ENCODE data around the gene NF2. TPM values are rescaled to one million over a fixed set of nuclear protein-coding genes. Genes with fewer than 3 reads are reported as not detected.

Gene NF2
- total and polyA plus RNA-seq, 10 of the 15 experiments (the other 5 are each of a cell fraction or from before 2014, with no cell fraction given), result 2.2 to 49.8 (median 22.5) TPM

DNA sequence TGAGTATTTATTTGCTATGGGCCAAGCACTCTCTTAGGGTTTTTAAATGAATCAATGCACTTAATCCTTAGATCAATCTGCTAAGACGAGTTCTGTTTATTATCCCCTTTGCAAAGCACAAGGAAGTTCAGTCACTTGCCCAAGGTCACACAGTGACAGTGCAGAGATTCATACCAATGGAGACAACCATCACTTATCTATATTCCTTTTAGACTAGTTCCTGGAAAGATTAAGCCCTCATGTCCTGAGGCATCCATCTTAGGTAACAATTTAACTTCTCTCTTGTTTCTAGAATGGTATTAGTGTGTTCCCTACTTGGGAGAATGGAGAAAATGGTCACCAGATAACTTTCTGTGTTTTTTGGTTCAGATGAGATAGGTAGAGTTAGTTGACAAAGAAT is 28.3 kb downstream of the NF2 start:
- DNase-seq (ENCODE audit: low read depth, low spot score) (no peak), FAIRE-seq (no peak), ATAC-seq (no peak)
- Histone ChIP-seq H3K9ac (ENCODE audit: control insufficient read depth, insufficient read depth, low read length) (no peak overlapping the region), H3K27ac (ENCODE audit: control insufficient read depth, insufficient read depth) (no peak overlapping the region), H3K36me3 (ENCODE audit: control insufficient read depth in 2 of 2, insufficient read depth in 2 of 2, low read length in 1 of 2) (no peaks in the 10 kb centered on the region; a peak in 1 of 4 replicates), H3K27me3 (replicated peaks in 1 of 2; ENCODE audit: control insufficient read depth in 2 of 2, insufficient read depth in 2 of 2, low read length in 1 of 2) (no peaks in the 10 kb centered on the region), H3K4me1 (ENCODE audit: control insufficient read depth, insufficient read depth, low read length) (no peaks in the 10 kb centered on the region), H3K4me2 (ENCODE audit: control insufficient read depth, insufficient read depth) (no peak overlapping the region), H2AFZ (ENCODE audit: control insufficient read depth, low read depth, low read length) (no peak overlapping the region), H3K9me3 (replicated peaks; ENCODE audit: control insufficient read depth, insufficient read depth, low read length) (no peaks in the 10 kb centered on the region), H3K79me2 (ENCODE audit: control insufficient read depth, insufficient read depth, low read length) (peaks cover 1% of the 10 kb centered on the region; the same call in 1 of the 2 replicates), H4K20me1 (ENCODE audit: control insufficient read depth, insufficient read depth) (no peaks in the 10 kb centered on the region), H3K4me3 (no peak overlapping the region)
- BruUV-seq (replicated peaks), result no TSS peak
- WGBS (ENCODE audit: insufficient coverage, insufficient replicate concordance, low lambda C conversion rate, missing lambda C conversion rate), result 96% methylated on average over 1 of the region's 1 CpG
- in situ Hi-C loops (cut with MboI), result no loop called here
- ChIA-PET POLR2A (no interaction called here), RAD21 (ENCODE audit: unreplicated experiment) (no interaction called here), SMC1A (ENCODE audit: uncharacterized antibody, unreplicated experiment) (no interaction called here), CTCF (interaction anchor here (1.1 to 1.9 kb wide), 2 partner anchors 15 to 457 kb away, joined by 3 to 7 read pairs; no protein-coding TSS in a partner anchor)
- intact Hi-C loops (cut with micrococcal nuclease; ENCODE audit: unreplicated experiment), result no loop called here
- TF ChIP-seq KLF5 (IDR thresholded peaks at IDR 0.05; ENCODE audit: partially characterized antibody) (no peak), IRF4 (IDR thresholded peaks at IDR 0.05; ENCODE audit: low read depth, low read length) (no peak), FOS (IDR thresholded peaks at IDR 0.05; ENCODE audit: borderline replicate concordance, extremely low read depth, insufficient read length) (no peak), ZBED1 (IDR thresholded peaks at IDR 0.05; ENCODE audit: borderline replicate concordance) (no peak), NR2C2 (IDR thresholded peaks at IDR 0.05; ENCODE audit: borderline replicate concordance, control insufficient read depth, insufficient read length, low read depth) (no peak)
- TF ChIP-seq, protein P1, sequence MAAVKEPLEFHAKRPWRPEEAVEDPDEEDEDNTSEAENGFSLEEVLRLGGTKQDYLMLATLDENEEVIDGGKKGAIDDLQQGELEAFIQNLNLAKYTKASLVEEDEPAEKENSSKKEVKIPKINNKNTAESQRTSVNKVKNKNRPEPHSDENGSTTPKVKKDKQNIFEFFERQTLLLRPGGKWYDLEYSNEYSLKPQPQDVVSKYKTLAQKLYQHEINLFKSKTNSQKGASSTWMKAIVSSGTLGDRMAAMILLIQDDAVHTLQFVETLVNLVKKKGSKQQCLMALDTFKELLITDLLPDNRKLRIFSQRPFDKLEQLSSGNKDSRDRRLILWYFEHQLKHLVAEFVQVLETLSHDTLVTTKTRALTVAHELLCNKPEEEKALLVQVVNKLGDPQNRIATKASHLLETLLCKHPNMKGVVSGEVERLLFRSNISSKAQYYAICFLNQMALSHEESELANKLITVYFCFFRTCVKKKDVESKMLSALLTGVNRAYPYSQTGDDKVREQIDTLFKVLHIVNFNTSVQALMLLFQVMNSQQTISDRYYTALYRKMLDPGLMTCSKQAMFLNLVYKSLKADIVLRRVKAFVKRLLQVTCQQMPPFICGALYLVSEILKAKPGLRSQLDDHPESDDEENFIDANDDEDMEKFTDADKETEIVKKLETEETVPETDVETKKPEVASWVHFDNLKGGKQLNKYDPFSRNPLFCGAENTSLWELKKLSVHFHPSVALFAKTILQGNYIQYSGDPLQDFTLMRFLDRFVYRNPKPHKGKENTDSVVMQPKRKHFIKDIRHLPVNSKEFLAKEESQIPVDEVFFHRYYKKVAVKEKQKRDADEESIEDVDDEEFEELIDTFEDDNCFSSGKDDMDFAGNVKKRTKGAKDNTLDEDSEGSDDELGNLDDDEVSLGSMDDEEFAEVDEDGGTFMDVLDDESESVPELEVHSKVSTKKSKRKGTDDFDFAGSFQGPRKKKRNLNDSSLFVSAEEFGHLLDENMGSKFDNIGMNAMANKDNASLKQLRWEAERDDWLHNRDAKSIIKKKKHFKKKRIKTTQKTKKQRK (IDR thresholded peaks at IDR 0.05; ENCODE audit: low read depth, low read length), result no peak
- TF ChIP-seq, protein P2, sequence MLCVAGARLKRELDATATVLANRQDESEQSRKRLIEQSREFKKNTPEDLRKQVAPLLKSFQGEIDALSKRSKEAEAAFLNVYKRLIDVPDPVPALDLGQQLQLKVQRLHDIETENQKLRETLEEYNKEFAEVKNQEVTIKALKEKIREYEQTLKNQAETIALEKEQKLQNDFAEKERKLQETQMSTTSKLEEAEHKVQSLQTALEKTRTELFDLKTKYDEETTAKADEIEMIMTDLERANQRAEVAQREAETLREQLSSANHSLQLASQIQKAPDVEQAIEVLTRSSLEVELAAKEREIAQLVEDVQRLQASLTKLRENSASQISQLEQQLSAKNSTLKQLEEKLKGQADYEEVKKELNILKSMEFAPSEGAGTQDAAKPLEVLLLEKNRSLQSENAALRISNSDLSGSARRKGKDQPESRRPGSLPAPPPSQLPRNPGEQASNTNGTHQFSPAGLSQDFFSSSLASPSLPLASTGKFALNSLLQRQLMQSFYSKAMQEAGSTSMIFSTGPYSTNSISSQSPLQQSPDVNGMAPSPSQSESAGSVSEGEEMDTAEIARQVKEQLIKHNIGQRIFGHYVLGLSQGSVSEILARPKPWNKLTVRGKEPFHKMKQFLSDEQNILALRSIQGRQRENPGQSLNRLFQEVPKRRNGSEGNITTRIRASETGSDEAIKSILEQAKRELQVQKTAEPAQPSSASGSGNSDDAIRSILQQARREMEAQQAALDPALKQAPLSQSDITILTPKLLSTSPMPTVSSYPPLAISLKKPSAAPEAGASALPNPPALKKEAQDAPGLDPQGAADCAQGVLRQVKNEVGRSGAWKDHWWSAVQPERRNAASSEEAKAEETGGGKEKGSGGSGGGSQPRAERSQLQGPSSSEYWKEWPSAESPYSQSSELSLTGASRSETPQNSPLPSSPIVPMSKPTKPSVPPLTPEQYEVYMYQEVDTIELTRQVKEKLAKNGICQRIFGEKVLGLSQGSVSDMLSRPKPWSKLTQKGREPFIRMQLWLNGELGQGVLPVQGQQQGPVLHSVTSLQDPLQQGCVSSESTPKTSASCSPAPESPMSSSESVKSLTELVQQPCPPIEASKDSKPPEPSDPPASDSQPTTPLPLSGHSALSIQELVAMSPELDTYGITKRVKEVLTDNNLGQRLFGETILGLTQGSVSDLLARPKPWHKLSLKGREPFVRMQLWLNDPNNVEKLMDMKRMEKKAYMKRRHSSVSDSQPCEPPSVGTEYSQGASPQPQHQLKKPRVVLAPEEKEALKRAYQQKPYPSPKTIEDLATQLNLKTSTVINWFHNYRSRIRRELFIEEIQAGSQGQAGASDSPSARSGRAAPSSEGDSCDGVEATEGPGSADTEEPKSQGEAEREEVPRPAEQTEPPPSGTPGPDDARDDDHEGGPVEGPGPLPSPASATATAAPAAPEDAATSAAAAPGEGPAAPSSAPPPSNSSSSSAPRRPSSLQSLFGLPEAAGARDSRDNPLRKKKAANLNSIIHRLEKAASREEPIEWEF (IDR thresholded peaks at IDR 0.05; ENCODE audit: insufficient replicate concordance, low read depth, low read length), result no peak
- TF ChIP-seq, protein P3, sequence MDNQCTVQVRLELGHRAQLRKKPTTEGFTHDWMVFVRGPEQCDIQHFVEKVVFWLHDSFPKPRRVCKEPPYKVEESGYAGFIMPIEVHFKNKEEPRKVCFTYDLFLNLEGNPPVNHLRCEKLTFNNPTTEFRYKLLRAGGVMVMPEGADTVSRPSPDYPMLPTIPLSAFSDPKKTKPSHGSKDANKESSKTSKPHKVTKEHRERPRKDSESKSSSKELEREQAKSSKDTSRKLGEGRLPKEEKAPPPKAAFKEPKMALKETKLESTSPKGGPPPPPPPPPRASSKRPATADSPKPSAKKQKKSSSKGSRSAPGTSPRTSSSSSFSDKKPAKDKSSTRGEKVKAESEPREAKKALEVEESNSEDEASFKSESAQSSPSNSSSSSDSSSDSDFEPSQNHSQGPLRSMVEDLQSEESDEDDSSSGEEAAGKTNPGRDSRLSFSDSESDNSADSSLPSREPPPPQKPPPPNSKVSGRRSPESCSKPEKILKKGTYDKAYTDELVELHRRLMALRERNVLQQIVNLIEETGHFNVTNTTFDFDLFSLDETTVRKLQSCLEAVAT (IDR thresholded peaks at IDR 0.05), result no peak

All from GM12878 (cell line).